ENCODE data around the gene OPCML. TPM values are rescaled to one million over a fixed set of nuclear protein-coding genes. Genes with fewer than 3 reads are reported as not detected.

The OPCML gene
- total RNA-seq, 2 donors from 2014 or later, result 0.34 TPM; not detected in 1

DNA sequence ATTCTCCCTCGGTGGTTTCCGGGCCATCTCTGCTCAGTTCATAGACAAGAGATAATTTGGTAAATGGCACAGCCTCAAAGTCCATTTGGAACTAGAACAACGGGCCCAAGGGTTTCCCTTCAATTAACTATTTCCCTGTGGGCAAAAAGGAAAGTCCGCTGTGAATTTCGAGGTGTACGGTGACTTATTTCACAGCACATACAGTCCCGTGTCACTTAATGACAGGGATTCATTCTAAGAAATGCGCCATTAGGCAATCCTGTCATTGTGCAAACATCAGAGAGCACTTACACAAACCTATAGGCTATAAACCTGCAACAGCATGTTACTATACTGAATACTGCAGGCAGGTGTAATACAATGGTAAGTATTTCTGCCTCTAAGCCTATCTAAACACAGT, 551.6 kb downstream of the OPCML start:
- Histone ChIP-seq H3K4me3 (no peak overlapping the region), H3K36me3 (no peaks in the 10 kb centered on the region), H3K4me1 (replicated peaks) (no peaks in the 10 kb centered on the region), H3K27me3 (replicated peaks; ENCODE audit: insufficient read depth) (no peaks in the 10 kb centered on the region), H3K9me3 (no peaks in the 10 kb centered on the region), H3K27ac (no peak overlapping the region)
- TF ChIP-seq, protein P1, sequence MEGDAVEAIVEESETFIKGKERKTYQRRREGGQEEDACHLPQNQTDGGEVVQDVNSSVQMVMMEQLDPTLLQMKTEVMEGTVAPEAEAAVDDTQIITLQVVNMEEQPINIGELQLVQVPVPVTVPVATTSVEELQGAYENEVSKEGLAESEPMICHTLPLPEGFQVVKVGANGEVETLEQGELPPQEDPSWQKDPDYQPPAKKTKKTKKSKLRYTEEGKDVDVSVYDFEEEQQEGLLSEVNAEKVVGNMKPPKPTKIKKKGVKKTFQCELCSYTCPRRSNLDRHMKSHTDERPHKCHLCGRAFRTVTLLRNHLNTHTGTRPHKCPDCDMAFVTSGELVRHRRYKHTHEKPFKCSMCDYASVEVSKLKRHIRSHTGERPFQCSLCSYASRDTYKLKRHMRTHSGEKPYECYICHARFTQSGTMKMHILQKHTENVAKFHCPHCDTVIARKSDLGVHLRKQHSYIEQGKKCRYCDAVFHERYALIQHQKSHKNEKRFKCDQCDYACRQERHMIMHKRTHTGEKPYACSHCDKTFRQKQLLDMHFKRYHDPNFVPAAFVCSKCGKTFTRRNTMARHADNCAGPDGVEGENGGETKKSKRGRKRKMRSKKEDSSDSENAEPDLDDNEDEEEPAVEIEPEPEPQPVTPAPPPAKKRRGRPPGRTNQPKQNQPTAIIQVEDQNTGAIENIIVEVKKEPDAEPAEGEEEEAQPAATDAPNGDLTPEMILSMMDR (IDR thresholded peaks at IDR 0.05), result no peak
- no peak for TF ChIP-seq POLR2A (IDR thresholded peaks at IDR 0.05)
- DNase-seq (ENCODE audit: low spot score), result no peak
- 37% methylated on average over 8 of the region's 8 CpGs for WGBS
- intact Hi-C loops (cut with DNase I), result no loop called here

DNA sequence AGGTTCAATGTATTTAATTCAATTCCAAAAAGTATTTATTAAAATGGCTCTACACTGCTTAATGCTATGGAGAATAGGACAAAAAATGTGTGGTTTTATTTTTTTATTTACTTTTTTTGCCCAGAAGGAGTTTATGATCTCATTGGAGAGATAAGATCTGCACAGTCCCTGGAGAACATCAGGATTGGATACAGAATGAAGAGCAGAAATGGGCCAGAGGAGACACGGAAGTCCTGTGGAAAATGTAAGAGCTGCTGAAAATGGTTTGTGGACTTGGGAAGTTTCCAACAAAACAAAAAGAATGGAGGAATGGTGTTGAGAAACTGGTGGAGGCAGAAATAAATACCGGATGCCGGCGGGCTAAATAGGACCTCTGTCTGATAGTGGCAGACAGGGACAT, 554.6 kb downstream of the OPCML start:
- no peaks in the 10 kb centered on the region for H3K4me1 ChIP-seq (replicated peaks)
- H3K36me3 ChIP-seq, result no peaks in the 10 kb centered on the region
- no peaks in the 10 kb centered on the region for H3K9me3 ChIP-seq
- H3K27me3 ChIP-seq (replicated peaks; ENCODE audit: insufficient read depth), result no peaks in the 10 kb centered on the region
- TF ChIP-seq, protein P1 (IDR thresholded peaks at IDR 0.05), result no peak
- TF ChIP-seq POLR2A (IDR thresholded peaks at IDR 0.05) (no peak), POLR2AphosphoS5 (IDR thresholded peaks at IDR 0.05) (no peak)
- 44% methylated on average over 4 of the region's 4 CpGs for WGBS
- H3K4me3 ChIP-seq, result no peak overlapping the region
- no peak for DNase-seq (ENCODE audit: low spot score)
- H3K27ac ChIP-seq, result no peak overlapping the region
- intact Hi-C loops (cut with DNase I), result no loop called here

DNA sequence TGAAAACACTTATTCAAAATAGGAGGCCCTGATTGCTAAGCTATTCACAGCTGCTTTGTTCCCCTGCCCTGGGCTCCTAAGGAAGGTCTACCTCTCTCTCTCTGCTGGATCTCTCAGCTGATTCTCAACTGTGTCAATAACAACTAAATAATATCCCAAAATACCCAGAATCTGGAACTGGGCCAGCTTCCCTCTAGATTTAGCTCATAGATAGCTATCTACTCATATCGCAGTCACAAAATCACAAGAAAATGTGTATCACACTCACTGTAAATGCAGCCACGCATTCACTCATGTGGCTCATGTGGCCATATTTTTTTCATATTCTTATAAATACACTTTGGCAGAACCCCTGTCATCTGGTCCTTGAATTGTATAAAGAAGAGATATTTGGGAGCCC, 555.1 kb downstream of the OPCML start:
- no peaks in the 10 kb centered on the region for H3K27me3 ChIP-seq (replicated peaks; ENCODE audit: insufficient read depth)
- no peak overlapping the region for H3K27ac ChIP-seq
- TF ChIP-seq POLR2AphosphoS5 (IDR thresholded peaks at IDR 0.05), result no peak
- TF ChIP-seq, protein P1 (IDR thresholded peaks at IDR 0.05), result no peak
- TF ChIP-seq POLR2A (IDR thresholded peaks at IDR 0.05), result no peak
- no peaks in the 10 kb centered on the region for H3K4me1 ChIP-seq (replicated peaks)
- no peaks in the 10 kb centered on the region for H3K9me3 ChIP-seq
- WGBS, result 63% methylated on average over 2 of the region's 2 CpGs
- no peak for DNase-seq (ENCODE audit: low spot score)
- H3K4me3 ChIP-seq, result no peak overlapping the region
- intact Hi-C loops (cut with DNase I), result no loop called here
- no peaks in the 10 kb centered on the region for H3K36me3 ChIP-seq

DNA sequence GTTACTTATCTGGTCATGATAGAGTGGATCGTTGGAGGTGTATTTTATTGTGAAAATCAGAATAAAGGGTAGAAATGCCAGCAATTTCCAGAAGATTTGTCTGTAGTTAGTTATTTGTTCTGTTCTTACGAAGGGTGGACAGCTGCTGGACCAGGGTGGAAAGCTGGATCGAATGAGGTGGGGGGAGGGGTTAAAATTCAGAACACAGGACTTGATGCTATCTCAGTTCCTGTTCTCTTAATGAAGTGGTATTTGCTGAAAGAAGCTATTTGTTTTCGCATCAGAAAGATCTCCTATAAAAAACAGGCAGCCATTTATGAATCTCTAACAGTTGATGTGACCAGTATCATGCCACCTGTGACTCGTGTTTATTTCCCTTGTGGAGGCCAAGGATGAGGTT, 556.2 kb downstream of the OPCML start:
- no peak overlapping the region for H3K27ac ChIP-seq
- no peak for DNase-seq (ENCODE audit: low spot score)
- H3K27me3 ChIP-seq (replicated peaks; ENCODE audit: insufficient read depth), result no peaks in the 10 kb centered on the region
- WGBS, result 22% methylated on average over 5 of the region's 5 CpGs
- intact Hi-C loops (cut with DNase I), result no loop called here
- TF ChIP-seq POLR2A (IDR thresholded peaks at IDR 0.05) (no peak), POLR2AphosphoS5 (IDR thresholded peaks at IDR 0.05) (no peak)
- TF ChIP-seq, protein P1 (IDR thresholded peaks at IDR 0.05), result no peak
- no peak overlapping the region for H3K4me3 ChIP-seq
- H3K9me3 ChIP-seq, result no peaks in the 10 kb centered on the region
- no peaks in the 10 kb centered on the region for H3K36me3 ChIP-seq
- no peaks in the 10 kb centered on the region for H3K4me1 ChIP-seq (replicated peaks)

DNA sequence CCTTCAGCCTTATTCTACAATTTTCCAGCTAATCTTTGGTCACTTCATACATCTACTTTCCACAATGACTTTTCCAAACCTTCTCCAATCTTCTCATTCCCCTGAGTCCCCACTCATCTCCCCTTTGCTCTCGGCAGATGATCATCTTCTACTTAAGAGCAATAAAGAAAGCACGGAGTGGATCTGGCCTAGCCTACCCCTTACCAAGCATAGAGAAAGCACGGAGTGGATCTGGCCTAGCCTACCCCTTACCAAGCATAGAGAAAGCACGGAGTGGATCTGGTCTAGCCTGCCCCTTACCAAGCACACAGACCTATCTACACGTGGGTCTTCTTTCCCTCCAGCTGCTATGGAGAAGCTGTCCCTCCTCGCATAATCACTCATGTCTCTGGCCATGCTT, 558.6 kb downstream of the OPCML start:
- TF ChIP-seq, protein P1 (IDR thresholded peaks at IDR 0.05), result no peak
- no peak for TF ChIP-seq POLR2AphosphoS5 (IDR thresholded peaks at IDR 0.05)
- TF ChIP-seq POLR2A (IDR thresholded peaks at IDR 0.05), result no peak
- Histone ChIP-seq H3K4me3 (no peak overlapping the region), H3K36me3 (no peaks in the 10 kb centered on the region), H3K27ac (no peak overlapping the region), H3K4me1 (replicated peaks) (no peaks in the 10 kb centered on the region), H3K27me3 (replicated peaks; ENCODE audit: insufficient read depth) (no peaks in the 10 kb centered on the region), H3K9me3 (no peaks in the 10 kb centered on the region)
- intact Hi-C loops (cut with DNase I), result no loop called here
- WGBS, result 80% methylated on average over 6 of the region's 6 CpGs
- no peak for DNase-seq (ENCODE audit: low spot score)

All from prostate gland (tissue), 2 donors.